Gastrocnemius medialis (tissue), 4 donors: ENCODE measurements around the gene B9D2. TPM values are rescaled to one million over a fixed set of nuclear protein-coding genes. Genes with fewer than 3 reads are reported as not detected.
"Not testable (repeated sequence)": the region's sequence is repeated elsewhere in the genome, so short reads cannot be mapped to it uniquely, and the experiment has no call there.

Experiments
- ATAC-seq, 2 donors: fragments of 150-250 bp; one replicate each; pipeline ENCODE4 v1.9.1; 2016
- DNase-seq, 2 donors: peaks; one replicate each; pipeline ENCODE4 v3.0.0-alpha.2; 2019
- H3K27ac ChIP-seq, 4 donors: fragments of 200-600 bp; sonication (generic); 1 replicate in 1 of 4; 2 replicates in 3 of 4; pipeline ENCODE4 v1.5.1; 2016 to 2018; ENCODE audit warnings: mild to moderate bottlenecking in 2 of 4, moderate library complexity in 1 of 4
- H3K27me3 ChIP-seq, 3 donors: fragments of 200-600 bp; sonication (generic) in 2 of 3; 1 replicate in 1 of 3; 2 replicates in 2 of 3; pipeline versions ENCODE4 v1.5.1 to v1.6.0; 2016 to 2019; ENCODE audit warnings: mild to moderate bottlenecking in 1 of 3, moderate library complexity in 1 of 3
- H3K36me3 ChIP-seq, 2 donors: fragments of 200-600 bp; sonication (generic) in 1 of 2; one replicate each; pipeline ENCODE4 v1.5.1; 2017 to 2018
- H3K4me1 ChIP-seq, 2 donors: fragments of 200-600 bp; sonication (generic) in 1 of 2; one replicate each; pipeline ENCODE4 v1.5.1; 2016 to 2017; ENCODE audit warnings: mild to moderate bottlenecking in 2 of 2
- H3K4me3 ChIP-seq, 4 donors: fragments of 200-600 bp; sonication (generic) in 3 of 4; 1 replicate in 1 of 4; 2 replicates in 3 of 4; pipeline ENCODE4 v1.5.1; 2016 to 2019; ENCODE audit warnings: mild to moderate bottlenecking in 2 of 4
- H3K9me3 ChIP-seq, 3 donors: fragments of 200-600 bp; sonication (generic) in 2 of 3; 1 replicate in 1 of 3; 2 replicates in 2 of 3; pipeline ENCODE4 v1.5.1; 2016 to 2019
- POLR2A ChIP-seq, 2 donors: fragments of 450-650 bp; IDR thresholded peaks; one replicate each; pipeline ENCODE4 v1.6.1; 2017; ENCODE audit warnings: antibody characterized with exemption in 2 of 2, mild to moderate bottlenecking in 2 of 2, moderate library complexity in 2 of 2
- in situ Hi-C, 4 donors: fragments of 200-750 bp; cut with MboI; loops; one replicate each; pipeline versions ENCODE4 v1.15.0 to v1.8.0; 2017; ENCODE audit warnings: low sequenced_read_pairs in 4 of 4
- intact Hi-C: fragments of 100-400 bp; cut with DNase I; formaldehyde crosslinking; loops from one replicate; pipeline ENCODE4 v1.15.1; 2023; ENCODE audit warnings: low total_unique reads
- total RNA-seq, 4 donors: library from RNA; depleted of rRNA; stranded (reverse); fragments of >200 nt; gene quantifications; one replicate each; pipeline versions ENCODE4 v1.1.0 to v1.2.3, GENCODE V29; 2016
- TF ChIP-seq, protein P1 (sequence below), 5 experiments: fragments of 450-650 bp in 3 of 5; fragments of 200-600 bp in 2 of 5; sonication (generic) in 2 of 5; IDR thresholded peaks in 4 of 5; conservative IDR thresholded peaks in 1 of 5; 1 replicate in 4 of 5; 2 replicates in 1 of 5; pipeline ENCODE4 v1.5.1; 2016 to 2019; ENCODE audit warnings: antibody characterized with exemption in 5 of 5, mild to moderate bottlenecking in 3 of 5, moderate library complexity in 3 of 5

Gene B9D2
- total RNA-seq, 4 donors from 2014 or later, result 2.6 to 6.9 (median 4.5) TPM

DNA sequence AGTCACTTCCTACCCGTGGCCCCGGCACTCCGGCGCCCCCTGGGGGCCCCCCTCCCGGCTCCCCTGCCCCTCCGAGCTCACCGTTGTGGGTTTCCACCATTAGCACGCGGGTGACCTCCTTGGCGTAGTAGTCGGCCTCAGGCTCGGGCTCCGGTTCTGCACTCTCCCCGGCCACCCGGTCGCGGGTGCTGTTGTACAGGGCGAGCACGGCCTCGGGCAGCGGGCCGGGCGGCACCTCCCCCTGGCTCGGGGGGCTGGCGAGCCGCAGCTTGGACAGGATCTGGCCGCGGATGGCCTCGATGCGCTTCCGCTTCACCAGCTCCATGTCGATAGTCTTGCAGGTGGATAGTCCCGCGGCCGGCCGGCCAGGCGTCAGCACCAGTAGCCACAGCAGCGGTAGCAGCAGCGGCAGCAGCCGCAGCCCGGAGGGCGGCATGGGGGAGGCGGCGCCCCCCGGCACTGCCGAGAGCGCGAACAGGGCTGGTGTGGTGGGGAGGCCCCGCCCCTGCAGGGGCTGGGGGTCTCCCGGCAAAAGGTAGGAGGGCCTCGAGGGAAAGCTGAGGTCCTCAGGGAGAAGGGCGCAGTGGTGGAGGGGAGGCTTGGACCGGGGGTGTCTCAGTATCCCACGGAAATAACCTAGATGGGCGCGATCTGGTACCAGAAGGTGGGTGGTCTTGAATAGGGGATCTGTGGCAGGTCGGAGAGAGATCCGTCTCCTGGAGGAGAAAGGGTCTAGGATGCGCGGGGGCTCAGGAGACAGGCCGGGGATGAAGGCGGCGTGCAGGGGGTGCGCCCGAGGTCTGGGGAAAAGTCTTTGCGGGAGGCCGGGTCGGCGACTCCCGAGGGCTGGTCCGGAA is 11.1 kb downstream of the B9D2 start:
- H3K9me3 ChIP-seq, result no peaks in the 10 kb centered on the region
- intact Hi-C loops (loop anchor here (2.0 to 5.0 kb wide), 2 partner anchors 26 to 151 kb away; no protein-coding TSS in a partner anchor), in situ Hi-C loops (no loop called here)
- peak overlapping the region; percentile 75 to 80 (median 80) for H3K27ac ChIP-seq
- peak in 1 of 2 donors; percentile 35 for DNase-seq
- TF ChIP-seq POLR2A (IDR thresholded peaks at IDR 0.05), result no peak
- TF ChIP-seq, protein P1, sequence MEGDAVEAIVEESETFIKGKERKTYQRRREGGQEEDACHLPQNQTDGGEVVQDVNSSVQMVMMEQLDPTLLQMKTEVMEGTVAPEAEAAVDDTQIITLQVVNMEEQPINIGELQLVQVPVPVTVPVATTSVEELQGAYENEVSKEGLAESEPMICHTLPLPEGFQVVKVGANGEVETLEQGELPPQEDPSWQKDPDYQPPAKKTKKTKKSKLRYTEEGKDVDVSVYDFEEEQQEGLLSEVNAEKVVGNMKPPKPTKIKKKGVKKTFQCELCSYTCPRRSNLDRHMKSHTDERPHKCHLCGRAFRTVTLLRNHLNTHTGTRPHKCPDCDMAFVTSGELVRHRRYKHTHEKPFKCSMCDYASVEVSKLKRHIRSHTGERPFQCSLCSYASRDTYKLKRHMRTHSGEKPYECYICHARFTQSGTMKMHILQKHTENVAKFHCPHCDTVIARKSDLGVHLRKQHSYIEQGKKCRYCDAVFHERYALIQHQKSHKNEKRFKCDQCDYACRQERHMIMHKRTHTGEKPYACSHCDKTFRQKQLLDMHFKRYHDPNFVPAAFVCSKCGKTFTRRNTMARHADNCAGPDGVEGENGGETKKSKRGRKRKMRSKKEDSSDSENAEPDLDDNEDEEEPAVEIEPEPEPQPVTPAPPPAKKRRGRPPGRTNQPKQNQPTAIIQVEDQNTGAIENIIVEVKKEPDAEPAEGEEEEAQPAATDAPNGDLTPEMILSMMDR (IDR thresholded peaks at IDR 0.05 in 4 of 5, conservative IDR thresholded peaks at IDR 0.05 in 1 of 5), result peak in 3 of 5 experiments; percentile 19 to 54 (median 31)
- peaks cover 0 to 32% of the 10 kb centered on the region in 2 donors for H3K4me1 ChIP-seq
- H3K27me3 ChIP-seq, result peaks cover 27 to 51% (median 45%) of the 10 kb centered on the region in 3 donors
- peak overlapping the region; percentile 67 to 76 (median 73) for H3K4me3 ChIP-seq
- no peaks in the 10 kb centered on the region for H3K36me3 ChIP-seq
- ATAC-seq, result peak in 1 of 2 donors; percentile 21

DNA sequence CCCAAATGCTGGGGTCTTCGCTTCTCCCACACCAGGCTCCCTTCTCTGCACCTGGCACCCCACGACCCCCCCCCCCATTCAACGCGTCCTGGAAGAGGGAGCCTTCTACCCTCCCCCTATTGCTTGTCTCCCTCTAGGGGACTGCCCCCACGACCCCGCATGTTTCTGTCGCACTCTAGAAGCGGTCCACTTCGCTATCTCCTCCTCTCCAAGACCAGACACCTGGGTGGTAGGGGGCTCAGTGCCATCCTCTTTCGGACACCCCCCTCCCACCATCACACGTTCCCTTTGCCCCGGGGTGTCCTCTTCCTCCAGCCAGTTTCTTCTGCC is 11.7 kb downstream of the B9D2 start:
- no peaks in the 10 kb centered on the region for H3K36me3 ChIP-seq
- in situ Hi-C loops (no loop called here), intact Hi-C loops (loop anchor here (2.0 to 5.0 kb wide), 2 partner anchors 25 to 150 kb away; no protein-coding TSS in a partner anchor)
- H3K27ac ChIP-seq, result peak overlapping the region; percentile 75 to 80 (median 80)
- DNase-seq, result no peak
- H3K9me3 ChIP-seq, result no peaks in the 10 kb centered on the region
- H3K4me1 ChIP-seq, result peaks cover 0 to 32% of the 10 kb centered on the region in 2 donors
- H3K27me3 ChIP-seq, result peaks cover 27 to 51% (median 45%) of the 10 kb centered on the region in 3 donors
- no peak for ATAC-seq
- TF ChIP-seq, protein P1 (IDR thresholded peaks at IDR 0.05 in 4 of 5, conservative IDR thresholded peaks at IDR 0.05 in 1 of 5), result no peak
- TF ChIP-seq POLR2A (IDR thresholded peaks at IDR 0.05), result no peak
- peak overlapping the region; percentile 67 to 76 (median 73) for H3K4me3 ChIP-seq

DNA sequence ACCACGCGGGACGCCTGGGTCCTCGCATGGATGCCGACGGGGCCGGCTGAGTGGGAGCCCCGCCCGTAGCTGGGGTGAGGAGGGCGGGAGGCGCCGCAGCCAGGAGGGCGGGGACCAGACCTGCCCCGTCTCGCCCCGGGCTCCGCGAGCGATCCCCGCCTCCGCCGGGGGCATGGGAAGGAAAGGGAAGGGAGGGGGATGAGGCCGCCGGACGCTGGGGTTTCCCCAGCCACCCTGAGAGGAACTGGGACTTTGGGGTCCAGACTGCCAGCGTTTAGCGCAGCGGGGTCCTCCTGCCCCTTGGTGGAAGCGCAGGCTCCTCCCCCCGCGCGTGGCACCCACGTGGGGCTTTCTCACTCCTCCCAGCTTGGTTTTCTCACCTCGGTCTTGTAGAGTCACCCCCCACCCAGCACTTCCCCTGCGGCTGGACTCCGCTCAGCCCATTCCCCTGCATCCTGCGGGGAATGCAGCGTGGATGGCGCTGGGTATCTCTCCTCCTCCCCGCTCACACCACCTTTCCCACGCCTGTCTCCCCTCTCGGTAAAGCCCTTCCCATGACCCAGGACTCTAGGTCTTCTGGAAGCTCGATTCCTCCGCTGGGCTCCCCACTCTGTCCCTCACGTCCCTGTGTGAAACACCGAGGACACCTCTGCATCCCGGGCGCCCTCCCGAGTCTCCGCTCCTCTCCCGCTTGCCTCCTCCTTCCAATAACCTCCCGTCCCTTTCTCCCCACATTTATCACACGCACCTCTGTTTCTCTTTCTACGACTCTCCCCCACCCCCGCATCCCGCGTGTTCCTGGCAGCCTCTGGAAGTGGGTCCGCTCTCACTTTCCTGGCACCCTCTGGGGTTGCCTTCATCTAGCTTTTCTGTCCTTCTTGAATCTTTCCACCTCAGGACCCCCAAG is 12.4 kb downstream of the B9D2 start:
- ATAC-seq, result peak; percentile 25 to 26
- Histone ChIP-seq H3K4me3 (peak overlapping the region; percentile 67 to 76 (median 73)), H3K4me1 (peaks cover 0 to 32% of the 10 kb centered on the region in 2 donors), H3K27ac (peak overlapping the region; percentile 75 to 80 (median 80)), H3K27me3 (peaks cover 27 to 51% (median 45%) of the 10 kb centered on the region in 3 donors), H3K9me3 (no peaks in the 10 kb centered on the region), H3K36me3 (no peaks in the 10 kb centered on the region)
- intact Hi-C loops, result loop anchor here (2.0 to 5.0 kb wide), 2 partner anchors 25 to 149 kb away; no protein-coding TSS in a partner anchor
- DNase-seq, result peak in 1 of 2 donors; percentile 37
- in situ Hi-C loops, result no loop called here
- peak in 1 of 2 donors; percentile 40 for TF ChIP-seq POLR2A (IDR thresholded peaks at IDR 0.05)
- TF ChIP-seq, protein P1 (IDR thresholded peaks at IDR 0.05 in 4 of 5, conservative IDR thresholded peaks at IDR 0.05 in 1 of 5), result no peak

DNA sequence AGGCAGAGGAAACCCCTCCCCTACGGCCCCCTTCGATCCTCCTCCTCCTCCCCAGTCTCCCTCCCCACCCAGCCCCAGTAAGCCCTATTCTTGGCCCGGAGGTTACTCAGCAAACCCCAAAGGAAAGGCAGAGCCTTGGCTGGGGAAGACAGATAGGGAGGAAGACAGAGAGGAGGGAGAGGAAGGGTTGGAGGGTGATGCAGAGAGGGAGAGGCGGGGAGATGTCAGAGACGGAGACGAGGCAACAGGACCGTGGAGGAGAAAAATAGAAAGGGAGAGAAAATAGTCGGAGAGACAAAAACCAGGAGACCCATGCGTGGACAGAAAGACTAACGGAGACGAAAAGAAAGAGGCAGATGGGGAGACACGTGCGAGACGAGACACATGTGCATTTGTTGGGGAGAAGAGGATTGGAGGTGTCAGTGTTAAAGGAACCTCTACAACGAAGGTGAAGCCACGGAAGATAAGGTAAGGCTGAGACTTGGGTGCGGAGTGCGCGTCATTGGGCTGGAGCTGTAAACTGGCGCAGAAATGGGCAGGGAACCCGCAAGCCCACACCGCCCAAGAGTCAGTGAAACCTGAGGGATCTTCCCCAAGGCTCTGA is 13.1 kb downstream of the B9D2 start:
- peaks cover 0 to 32% of the 10 kb centered on the region in 2 donors for H3K4me1 ChIP-seq
- in situ Hi-C loops, result no loop called here
- ATAC-seq, result peak in 1 of 2 donors; percentile 4

DNA sequence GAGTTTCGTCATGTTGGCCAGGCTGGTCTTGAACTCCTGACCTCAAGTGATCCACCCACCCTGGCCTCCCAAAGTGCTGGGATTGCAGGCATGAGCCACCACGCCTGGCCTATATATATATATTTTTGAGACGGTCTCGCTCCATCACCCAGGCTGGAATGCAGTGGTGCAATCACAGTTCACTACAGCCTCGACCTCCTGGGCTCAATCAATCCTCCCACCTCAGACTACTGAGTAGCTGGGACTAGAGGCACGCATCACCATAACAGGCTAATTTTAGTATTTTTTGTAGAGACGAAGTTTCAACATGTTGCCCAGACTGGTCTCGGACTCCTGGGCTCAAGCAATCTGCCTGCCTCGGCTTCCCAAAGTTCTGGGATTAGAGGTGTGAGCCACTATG is 17.0 kb downstream of the B9D2 start:
- H3K4me1 ChIP-seq, H3K4me3 ChIP-seq, H3K9me3 ChIP-seq, in situ Hi-C loops, H3K36me3 ChIP-seq, H3K27ac ChIP-seq, ATAC-seq, intact Hi-C loops, DNase-seq: not testable (repeated sequence)
- H3K27me3 ChIP-seq, result peaks cover 5 to 23% (median 17%) of the 10 kb centered on the region in 3 donors

More for the DNA sequence above, 13.1 kb downstream of the B9D2 start:
- H3K36me3 ChIP-seq, result no peaks in the 10 kb centered on the region
- peak overlapping the region; percentile 67 to 76 (median 73) for H3K4me3 ChIP-seq
- H3K27ac ChIP-seq, result peak overlapping the region; percentile 75 to 80 (median 80)
- intact Hi-C loops, result loop anchor here (5.0 kb wide), 1 partner anchor 149 kb away; no protein-coding TSS in a partner anchor
- H3K27me3 ChIP-seq, result peaks cover 27 to 51% (median 45%) of the 10 kb centered on the region in 3 donors
- H3K9me3 ChIP-seq, result no peaks in the 10 kb centered on the region
- no peak for DNase-seq
- TF ChIP-seq, protein P1 (IDR thresholded peaks at IDR 0.05 in 4 of 5, conservative IDR thresholded peaks at IDR 0.05 in 1 of 5), result no peak
- TF ChIP-seq POLR2A (IDR thresholded peaks at IDR 0.05), result no peak
